ENCODE measurements around the gene NDE1.
"Not testable (repeated sequence)": the region's sequence is repeated elsewhere in the genome, so short reads cannot be mapped to it uniquely, and the experiment has no call there.

The NDE1 gene

DNA sequence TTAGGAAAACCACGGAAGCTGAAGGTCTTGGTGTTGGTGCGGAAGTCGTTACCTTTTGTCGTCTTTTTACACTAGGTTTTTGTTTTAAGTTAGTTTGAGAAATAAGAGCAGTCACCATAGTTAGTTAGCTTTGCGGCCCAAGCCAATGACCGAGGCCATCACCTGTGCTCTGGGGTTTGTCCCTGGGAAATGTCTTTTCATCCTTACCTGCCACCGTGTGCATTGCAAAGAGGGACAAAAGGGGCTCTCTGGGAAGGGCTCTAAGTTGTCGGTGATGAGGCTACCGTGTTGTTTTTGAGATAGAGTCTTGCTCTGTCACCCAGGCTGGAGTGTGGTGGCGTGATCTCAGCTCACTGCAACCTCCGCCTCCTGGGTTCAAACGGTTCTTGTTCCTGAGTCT, 49.8 kb downstream of the NDE1 start:
- no peak for DNase-seq (ENCODE audit: low spot score)

GRCh38 chr16:15701367-15701766, 51.3 kb downstream of the NDE1 start:
- no peak for DNase-seq (ENCODE audit: low spot score)

DNA sequence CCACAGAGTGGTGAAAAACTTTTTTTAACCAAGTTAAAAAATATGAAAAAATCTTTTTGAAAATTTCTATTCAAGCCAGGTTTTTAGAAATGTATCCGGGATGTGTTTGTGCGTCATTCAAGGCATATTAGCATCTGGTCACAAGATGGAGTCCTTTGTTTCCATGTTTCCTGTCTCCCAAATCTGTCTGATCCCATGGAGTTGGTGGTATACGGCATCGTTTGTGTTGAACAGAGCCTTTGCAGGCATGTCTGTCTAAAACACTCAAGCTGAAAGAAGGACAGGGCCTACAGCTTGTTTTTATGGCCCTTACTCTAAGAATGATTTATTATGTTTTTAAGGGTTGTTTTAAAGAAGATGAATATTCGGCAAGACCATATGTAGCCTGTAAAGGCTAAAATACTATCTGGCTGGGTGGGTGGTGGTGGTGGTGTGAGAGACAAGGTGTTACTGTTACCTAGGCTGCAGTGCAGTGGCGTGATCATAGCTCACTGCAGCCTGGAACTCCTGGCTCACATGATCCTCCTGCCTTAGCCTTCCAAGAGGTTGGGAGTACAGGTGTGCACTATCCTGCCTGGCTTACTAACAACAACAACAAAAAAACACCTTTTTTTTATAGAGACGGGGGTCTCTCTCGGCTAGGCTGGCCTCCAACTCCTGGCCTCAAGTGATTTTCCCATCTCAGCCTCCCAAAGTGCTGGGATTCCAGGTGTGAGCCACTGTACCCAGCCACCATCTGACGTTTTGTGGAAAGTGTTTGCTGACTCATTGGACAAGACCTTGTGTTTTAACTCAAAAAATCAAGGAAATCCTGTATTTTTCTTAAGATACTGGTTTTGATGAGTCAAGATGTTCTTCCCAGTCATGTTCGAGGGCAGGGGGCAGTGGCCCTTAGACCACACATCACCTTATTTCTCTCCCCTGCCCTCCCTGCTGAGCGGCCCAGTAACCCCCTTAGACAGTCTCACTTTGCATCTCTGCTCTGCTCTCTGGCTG, 52.2 kb downstream of the NDE1 start:
- no peak for DNase-seq (ENCODE audit: low spot score)

DNA sequence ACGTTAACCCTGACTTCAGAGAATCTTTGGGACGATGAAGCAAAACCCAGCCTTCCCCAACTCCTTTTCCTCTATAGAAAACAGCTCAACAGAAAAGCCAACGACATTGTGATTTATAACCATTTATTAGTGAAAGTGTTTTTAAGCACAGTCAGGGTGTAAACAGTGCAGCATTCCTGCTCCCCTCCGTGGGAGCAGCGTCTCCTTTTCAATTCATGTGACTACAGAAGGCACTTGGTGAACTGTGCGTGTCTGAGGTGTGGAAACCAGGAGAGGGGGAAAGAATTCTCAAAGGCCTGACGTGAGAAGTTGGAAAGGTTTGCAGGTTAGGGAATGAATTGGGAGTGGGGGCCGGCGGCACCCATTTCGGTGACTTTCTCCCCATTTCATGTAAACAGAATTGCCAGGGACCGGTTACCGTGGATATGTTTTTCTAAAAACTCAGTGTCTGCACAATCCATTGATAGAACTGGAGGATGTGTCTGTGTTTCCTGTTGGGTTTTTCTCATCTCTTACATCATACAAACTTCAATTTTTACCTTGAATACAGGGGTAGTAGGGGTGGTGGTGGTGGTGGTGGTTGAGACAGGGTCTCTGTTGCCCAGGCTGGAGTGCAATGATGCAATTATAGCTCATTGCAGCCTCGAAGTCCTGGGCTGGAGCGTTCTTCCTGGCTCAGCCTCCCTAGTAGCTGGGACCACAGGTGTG, 53.1 kb downstream of the NDE1 start:
- DNase-seq (ENCODE audit: low spot score), result no peak

- peak; percentile 86 for DNase-seq (ENCODE audit: low spot score)
Measured at GRCh38 chr16:15704545-15704987, 54.5 kb downstream of the NDE1 start.

DNA sequence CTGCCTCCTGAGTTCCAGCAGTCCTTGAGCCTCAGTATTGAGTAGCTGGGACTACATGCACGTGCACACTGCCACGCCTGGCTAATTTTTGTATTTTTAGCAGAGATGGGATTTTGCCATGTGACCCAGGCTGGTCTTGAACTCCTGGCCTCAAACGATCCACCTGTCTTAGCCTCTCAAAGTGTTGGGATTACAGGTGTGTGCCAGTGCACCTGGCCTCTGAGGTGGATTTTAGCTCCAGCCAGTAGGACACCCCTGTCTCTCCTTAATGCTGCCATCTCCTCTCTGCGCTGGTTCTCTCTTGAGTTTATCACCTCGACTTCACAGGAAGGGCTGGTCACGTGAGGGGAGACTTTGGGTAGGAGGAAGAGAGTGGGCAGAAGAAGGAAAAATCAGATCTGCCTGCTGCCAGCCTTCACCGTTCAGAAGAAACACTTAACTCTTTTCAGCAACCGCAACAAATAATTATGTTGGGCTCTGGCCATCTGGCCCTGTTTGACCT, 55.1 kb downstream of the NDE1 start:
- no peak for DNase-seq (ENCODE audit: low spot score)

DNA sequence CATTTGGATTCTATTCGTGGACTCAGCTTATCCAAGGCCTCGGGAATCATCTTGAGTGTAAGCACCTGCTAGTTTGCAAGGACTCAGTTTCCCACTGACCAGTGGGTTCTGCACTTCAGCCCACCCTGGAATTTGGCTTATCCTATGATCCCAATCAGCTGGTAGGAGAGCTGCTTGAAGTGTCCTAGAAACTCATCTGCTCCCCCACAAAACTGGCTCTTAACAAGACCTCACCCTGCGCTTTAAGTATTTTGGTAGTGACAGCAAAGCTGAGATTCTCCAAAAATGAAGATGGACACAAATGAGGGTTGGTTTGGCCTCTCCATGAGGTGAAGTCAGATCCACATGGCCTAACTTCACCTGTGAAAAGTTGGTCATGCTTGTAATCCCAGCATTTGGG, 57.3 kb downstream of the NDE1 start:
- no peak for DNase-seq (ENCODE audit: low spot score)

DNA sequence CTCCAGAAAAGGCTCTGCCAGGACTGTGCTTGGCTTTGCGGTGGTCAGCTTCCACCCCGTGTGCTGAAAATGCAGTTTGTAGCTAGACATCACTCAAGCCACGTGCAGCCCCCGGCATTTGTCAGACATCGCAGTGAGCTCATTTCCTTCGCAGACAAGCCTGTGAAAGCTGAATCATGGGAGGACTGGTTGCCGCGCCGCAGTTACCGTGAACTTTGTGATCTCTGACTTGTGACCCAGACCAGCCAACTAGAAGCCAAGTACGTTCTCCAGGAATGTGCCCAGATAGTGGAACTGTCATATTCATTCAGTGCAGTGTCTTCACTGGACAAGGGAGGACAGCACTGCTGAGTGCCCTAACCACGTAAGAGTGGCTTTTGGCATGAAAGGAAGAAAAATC, 58.1 kb downstream of the NDE1 start:
- no peak for DNase-seq (ENCODE audit: low spot score)

DNA sequence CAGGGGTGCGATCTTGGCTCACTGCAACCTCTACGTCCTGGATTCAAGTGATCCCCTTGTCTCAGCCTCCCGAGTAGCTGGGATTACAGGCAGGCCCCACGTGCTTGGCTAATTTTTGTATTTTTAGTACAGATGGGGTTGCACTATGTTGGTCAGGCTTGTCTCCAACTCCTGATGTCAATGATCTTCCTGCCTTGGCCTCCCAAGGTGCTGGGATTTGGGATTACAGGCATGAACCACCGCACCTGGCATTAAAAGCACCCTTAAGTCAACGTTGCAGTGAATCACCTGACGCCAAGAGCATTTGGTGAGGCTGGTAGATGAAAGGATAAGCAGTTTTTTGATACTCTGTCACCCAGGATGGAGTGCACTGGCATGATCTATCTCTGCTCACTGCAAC, 59.0 kb downstream of the NDE1 start:
- DNase-seq (ENCODE audit: low spot score), result no peak

- DNase-seq (ENCODE audit: low spot score), result no peak
Measured at GRCh38 chr16:15714393-15715172, 64.5 kb downstream of the NDE1 start.

DNA sequence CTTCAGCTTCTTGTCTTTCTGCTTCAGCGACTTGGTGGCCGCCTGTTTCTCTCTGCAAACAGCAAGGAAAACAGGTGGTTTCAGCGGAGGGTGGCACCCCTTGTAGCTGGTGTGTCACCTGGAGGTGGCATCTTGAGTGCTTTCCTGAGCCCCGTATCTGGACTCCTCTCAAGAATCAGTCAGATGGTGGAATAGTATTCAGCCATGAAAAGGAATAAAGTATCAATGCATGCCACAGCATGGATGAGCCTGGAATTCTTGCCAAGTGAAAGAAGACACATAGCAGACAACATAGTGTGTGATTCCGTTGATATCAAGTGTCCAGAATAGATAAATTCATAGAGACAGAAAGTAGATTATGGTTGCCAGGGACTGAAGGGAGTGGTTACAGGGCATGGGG, 65.2 kb downstream of the NDE1 start:
- no peak for DNase-seq (ENCODE audit: low spot score)

- no peak for DNase-seq (ENCODE audit: low spot score)
Measured at GRCh38 chr16:15716694-15717447, 66.8 kb downstream of the NDE1 start.

DNA sequence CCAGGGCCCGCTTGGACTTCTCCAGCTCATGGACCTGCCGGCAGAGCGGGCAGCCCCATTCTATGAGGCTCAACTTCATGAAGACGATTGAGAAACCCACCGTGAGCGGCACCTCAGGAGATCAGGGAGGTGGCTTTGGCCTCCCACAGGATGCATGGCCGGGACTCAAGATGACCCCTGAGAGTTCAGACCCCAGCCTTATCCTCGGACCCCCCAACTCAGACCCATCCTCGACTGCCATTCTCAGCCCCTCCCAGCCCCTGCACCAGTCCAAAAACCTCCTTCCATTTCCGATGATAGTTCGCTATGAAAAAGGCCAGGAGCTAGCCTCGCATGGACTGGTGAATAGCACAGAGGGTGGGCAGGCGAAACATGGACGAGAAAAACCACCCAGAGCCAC, 71.0 kb downstream of the NDE1 start:
- DNase-seq (ENCODE audit: low spot score), result no peak

DNA sequence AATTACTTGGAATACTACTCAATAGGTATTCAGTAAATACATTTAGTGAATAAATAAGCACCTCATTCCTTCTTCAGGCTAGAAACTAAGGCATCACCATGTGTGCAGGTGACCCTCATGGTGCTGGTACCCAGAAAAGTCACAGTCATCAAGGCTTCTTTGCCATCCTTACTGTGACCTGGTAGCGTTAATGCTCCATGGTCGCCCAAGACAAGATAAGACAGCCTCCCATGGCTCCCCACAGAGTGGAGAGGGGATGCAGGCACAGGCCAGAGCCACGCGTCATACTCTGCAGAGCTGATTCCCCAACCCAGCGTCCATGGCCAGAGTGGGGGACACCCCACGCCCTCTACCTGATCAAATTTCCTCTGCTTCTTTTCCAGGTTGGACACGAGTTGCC, 73.8 kb downstream of the NDE1 start:
- no peak for DNase-seq (ENCODE audit: low spot score)

DNA sequence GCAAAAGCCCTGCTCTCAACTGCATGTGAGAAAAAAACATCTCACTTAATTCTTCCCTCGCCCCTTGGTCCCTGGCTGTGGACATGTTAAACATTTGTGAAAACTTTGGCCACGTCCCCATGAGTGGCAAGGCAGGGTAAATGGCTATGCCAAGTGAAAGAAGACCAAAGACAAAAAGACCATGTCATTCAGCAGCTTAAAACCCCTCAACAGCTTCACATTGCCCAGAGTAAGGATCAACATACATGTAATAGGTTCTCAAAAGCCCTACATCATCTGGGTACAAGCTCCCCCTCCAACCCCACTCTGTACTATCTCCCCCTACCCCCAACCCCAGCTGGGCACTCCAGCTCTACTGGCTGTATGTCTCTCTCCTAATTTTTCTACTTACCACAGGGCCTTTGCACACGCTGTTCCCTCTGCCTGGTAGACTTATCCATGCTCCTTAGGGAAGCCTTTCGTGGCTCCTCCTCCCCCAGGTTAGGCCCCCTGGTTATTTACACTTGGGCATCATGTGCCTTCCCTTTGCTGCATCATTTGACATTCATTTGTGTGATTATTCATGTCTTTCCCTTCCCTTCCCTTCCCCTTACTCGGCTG, 75.7 kb downstream of the NDE1 start:
- DNase-seq (ENCODE audit: low spot score), result no peak

GRCh38 chr16:15726715-15727114, 76.7 kb downstream of the NDE1 start:
- DNase-seq (ENCODE audit: low spot score), result no peak

DNA sequence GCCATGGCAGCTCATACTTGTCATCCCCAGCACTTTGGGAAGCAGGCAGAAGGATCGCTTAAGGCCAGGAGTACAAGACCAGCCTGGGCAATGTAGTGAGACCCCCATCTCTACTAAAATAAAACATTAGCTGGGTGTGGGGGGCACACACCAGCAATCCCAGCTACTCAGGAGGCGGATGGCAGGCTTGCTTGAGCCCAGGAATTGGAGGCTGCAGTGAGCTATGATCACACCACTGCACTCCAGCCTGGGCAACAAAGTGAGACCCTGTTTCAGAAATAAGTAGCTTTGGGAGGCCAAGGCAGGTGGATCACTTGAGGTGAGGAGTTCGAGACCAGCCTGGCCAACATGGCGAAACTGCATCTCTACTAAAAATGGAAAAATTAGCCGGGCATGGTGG, 77.7 kb downstream of the NDE1 start:
- DNase-seq (ENCODE audit: low spot score), result not testable (repeated sequence)

GRCh38 chr16:15729152-15729551, 79.1 kb downstream of the NDE1 start:
- DNase-seq (ENCODE audit: low spot score), result no peak

GRCh38 chr16:15732416-15732815, 82.4 kb downstream of the NDE1 start:
- no peak for DNase-seq (ENCODE audit: low spot score)

DNA sequence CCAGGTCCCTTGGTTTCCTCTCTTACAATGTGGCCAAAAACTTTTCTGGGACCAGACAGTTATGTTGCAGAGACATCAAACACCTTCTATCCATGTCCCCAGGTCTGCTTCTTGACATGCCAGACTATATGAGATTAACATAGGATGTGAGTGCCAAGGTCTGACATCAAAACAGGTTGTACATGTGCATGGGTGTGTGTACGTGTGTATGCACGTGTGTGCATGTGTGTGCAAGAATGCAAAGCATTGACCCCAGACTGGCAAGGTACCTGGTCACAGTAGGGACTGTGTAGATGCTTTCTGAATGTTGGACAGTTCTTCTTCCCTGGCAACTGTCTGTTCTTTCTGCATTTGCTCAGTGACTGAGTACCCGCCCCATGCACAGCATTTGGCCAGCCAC, 85.6 kb downstream of the NDE1 start:
- DNase-seq (ENCODE audit: low spot score), result no peak

GRCh38 chr16:15736529-15736928, 86.5 kb downstream of the NDE1 start:
- no peak for DNase-seq (ENCODE audit: low spot score)

Measured in COLO829 (cell line).